Measurements from ENCODE around the gene CYP3A4. TPM values are rescaled to one million over a fixed set of nuclear protein-coding genes. Genes with fewer than 3 reads are reported as not detected.

CYP3A4 gene
- not detected in 2 replicates for polyA plus RNA-seq

GRCh38 chr7:99784007-99784406, at the start of gene CYP3A4:
Gene CYP3A4 (minus strand): TSS chr7:99784184. CDS start chr7:99784081, 103 bp downstream.

GRCh38 chr7:99734987-99735386, 49.0 kb downstream of the CYP3A4 start, which contains the start of gene CYP3A7:
Gene CYP3A7 (minus strand): TSS chr7:99735196. CDS start chr7:99735093, 103 bp downstream.

Other genes starting within 250 kb of the CYP3A4 start
- 10.5 TPM in 2 replicates for gene FAM200A, start 232.1 kb downstream of the CYP3A4 start, polyA plus RNA-seq
- gene ZNF655, start 225.5 kb downstream of the CYP3A4 start, polyA plus RNA-seq, result 25.2 and 29.7 TPM in 2 replicates
- gene TMEM225B, start 185.9 kb downstream of the CYP3A4 start, polyA plus RNA-seq, result not detected in 2 replicates
- 0.45 and 1.1 TPM in 2 replicates for gene ZSCAN25, start 167.2 kb downstream of the CYP3A4 start, polyA plus RNA-seq
- gene CYP3A5, start 104.2 kb downstream of the CYP3A4 start, polyA plus RNA-seq, result 0.27 and 0.42 TPM in 2 replicates
- gene CYP3A7, start 49.0 kb downstream of the CYP3A4 start, polyA plus RNA-seq, result not detected in 2 replicates
- not detected in 2 replicates for gene CYP3A43, start 43.8 kb upstream of the CYP3A4 start, polyA plus RNA-seq
- not detected in 2 replicates for gene OR2AE1, start 92.8 kb upstream of the CYP3A4 start, polyA plus RNA-seq
- 3.7 and 6.7 TPM in 2 replicates for gene TRIM4, start 135.3 kb upstream of the CYP3A4 start, polyA plus RNA-seq
- gene GJC3, start 145.4 kb upstream of the CYP3A4 start, polyA plus RNA-seq, result not detected in 2 replicates
- gene AZGP1, start 191.8 kb upstream of the CYP3A4 start, polyA plus RNA-seq, result not detected in 2 replicates
- gene ZKSCAN1, start 231.4 kb upstream of the CYP3A4 start, polyA plus RNA-seq, result 8.3 and 11.2 TPM in 2 replicates